ENCODE data around the gene PTX3. TPM values are rescaled to one million over a fixed set of nuclear protein-coding genes. Genes with fewer than 3 reads are reported as not detected.

Gene PTX3
- total RNA-seq, 1 donor from 2014 or later: 1,117 TPM

DNA sequence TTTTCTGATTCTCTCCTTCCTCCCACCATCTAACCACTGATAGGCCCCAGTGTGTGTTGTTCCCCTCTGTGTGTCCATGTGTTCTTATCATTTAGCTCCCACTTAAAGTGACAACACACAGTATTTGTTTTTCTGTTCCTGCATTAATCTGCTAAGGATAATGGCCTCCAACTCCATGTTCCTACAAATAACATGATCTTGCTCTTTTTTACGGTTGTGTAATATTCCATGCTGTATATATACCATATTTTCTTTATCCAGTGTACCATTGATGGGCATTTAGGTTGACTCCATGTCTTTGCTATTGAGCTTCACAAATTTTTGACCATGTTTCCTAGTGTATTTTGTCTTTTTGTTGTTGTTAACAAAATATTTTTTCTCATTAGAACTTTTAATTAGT lies 36.0 kb downstream of the PTX3 start:
- DNase-seq (ENCODE audit: low read depth, low spot score): no peak

DNA sequence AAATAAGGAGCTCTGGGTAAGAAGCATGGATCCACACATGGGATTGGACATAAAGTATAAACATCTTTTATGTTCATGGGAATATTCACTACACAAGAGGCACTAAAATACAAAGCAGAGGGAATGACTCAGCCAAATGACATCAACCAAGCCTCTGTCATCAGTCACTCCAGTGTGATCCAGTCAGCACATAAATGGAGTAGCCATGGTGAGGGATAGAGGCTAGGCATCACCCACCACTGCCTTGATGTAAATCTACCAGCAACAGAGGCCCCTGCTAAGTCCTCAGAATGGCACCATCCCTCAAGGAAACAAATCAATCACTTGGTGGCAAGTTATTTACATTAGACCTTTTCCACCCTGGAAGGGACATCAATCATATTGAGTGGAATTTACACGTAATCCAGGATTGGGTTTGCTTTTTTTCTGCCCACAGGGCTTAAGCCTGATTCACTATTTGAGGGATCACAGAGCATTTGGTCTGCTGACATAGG lies 39.3 kb downstream of the PTX3 start:
- no peak for DNase-seq (ENCODE audit: low read depth, low spot score)

DNA sequence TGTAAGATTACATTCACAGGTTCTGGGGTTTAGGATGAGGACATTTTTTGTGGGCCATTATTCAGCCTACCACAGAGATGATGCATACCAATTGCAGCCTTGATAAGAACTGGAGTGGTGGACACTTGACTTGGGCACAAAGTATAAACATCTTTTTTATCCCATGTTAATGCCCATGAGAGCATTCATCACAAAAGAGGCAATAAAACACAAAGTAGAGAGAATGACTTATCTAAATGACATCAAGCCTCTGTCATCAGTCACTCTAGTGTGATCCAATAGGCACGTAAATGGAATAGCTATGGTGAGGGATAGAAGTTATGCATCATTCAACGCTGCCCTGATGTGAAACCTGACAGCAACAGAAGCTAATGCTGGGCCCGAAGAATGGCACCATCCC lies 40.8 kb downstream of the PTX3 start:
- DNase-seq (ENCODE audit: low read depth, low spot score): no peak

GRCh38 chr3:157479464-157480243 lies 43.0 kb downstream of the PTX3 start:
- no peak for DNase-seq (ENCODE audit: low read depth, low spot score)

DNA sequence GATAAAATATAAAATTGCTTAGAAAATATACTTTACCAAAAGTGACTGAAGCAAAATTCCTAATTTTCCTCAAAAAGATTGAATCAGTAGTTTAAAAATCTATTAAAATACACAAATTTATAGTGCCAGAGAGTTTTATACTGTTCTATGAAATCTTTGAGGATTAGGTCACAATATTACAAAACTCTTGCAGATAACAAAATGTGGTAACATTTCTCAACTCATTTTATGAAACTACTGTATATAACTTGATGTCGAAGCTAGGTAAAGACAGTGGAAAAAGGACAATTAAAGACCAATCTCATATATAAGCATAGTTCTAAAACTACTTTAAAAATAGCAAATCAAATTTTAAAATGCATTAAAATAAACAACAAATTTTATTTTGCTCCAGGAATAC lies 50.7 kb downstream of the PTX3 start:
- no peak for DNase-seq (ENCODE audit: low read depth, low spot score)

- DNase-seq (ENCODE audit: low read depth, low spot score): no peak
These were observed 51.5 kb downstream of the PTX3 start for GRCh38 chr3:157488144-157488543.

GRCh38 chr3:157491136-157491535 lies 54.5 kb downstream of the PTX3 start:
- no peak for DNase-seq (ENCODE audit: low read depth, low spot score)

Other genes starting within 250 kb of the PTX3 start
- 261 and 264 TPM in 2 replicates for gene VEPH1, start 66.6 kb downstream of the PTX3 start, total RNA-seq